HepG2 (cell line): Measurements from ENCODE around the gene MTCH1. TPM values are rescaled to one million over a fixed set of nuclear protein-coding genes. Genes with fewer than 3 reads are reported as not detected.

Experiments used
- ATAC-seq: fragments of 200-7000 bp; cut with Tn5 transposase; 3 replicates; pipeline ENCODE4 v1.9.1; 2020; ENCODE audit warnings: mild to moderate bottlenecking, moderate library complexity
- BruUV-seq: library from RNA; stranded (reverse); fragments of 400-500 nt; replicated peaks from 2 replicates; lab custom pipeline; 2021; lab: Mats Ljungman, UMichigan
- CTCF ChIA-PET: fragments of 300-600 bp; formaldehyde crosslinking; extraction: SDS; loops from one replicate; lab custom pipeline; 2021; ENCODE audit warnings: low total read pairs, inconsistent platforms, low intra/inter-chr PET ratio; lab: Yijun Ruan, JAX
- POLR2A ChIA-PET: fragments of 350-600 bp; sonication (Branson Sonifier 250); formaldehyde crosslinking; loops from one replicate; lab custom pipeline; 2020; ENCODE audit warnings: antibody characterized with exemption, inconsistent platforms; lab: Yijun Ruan, JAX
- DNase-seq: peaks from one replicate; pipeline ENCODE4 v3.0.0-alpha.2; 2015; ENCODE audit warnings: low spot score
- FAIRE-seq: peaks from 3 replicates; lab custom pipeline; 2011; peaks lifted over from hg19 to GRCh38; lab: Jason Lieb, UNC
- H2AFZ ChIP-seq: one replicate; pipeline ENCODE4 v1.6.1; 2011; ENCODE audit warnings: low read length, inconsistent platforms
- H3K27ac ChIP-seq: fragments of 300-600 bp; 3 replicates; pipeline ENCODE4 v1.8.0; 2011; ENCODE audit warnings: mixed run types, mild to moderate bottlenecking, mixed read lengths, low read length, inconsistent platforms; ENCODE audit not compliant: insufficient read depth; ENCODE audit errors: extremely low read length
- H3K27me3 ChIP-seq, 2 experiments: fragments of 200-600 bp in 1 of 2; 2 replicates in 1 of 2; 3 replicates in 1 of 2; pipeline versions ENCODE4 v1.6.0 to v1.8.0; 2011; ENCODE audit warnings: low read length in 2 of 2, mild to moderate bottlenecking in 2 of 2, moderate library complexity in 2 of 2, inconsistent platforms in 1 of 2; ENCODE audit not compliant: insufficient read depth in 2 of 2, control insufficient read depth in 1 of 2
- H3K36me3 ChIP-seq, 2 experiments: fragments of 200-600 bp in 1 of 2; replicated peaks in 1 of 2; 2 replicates in 1 of 2; 3 replicates in 1 of 2; pipeline versions ENCODE4 v1.5.1 to v1.8.0; 2011; ENCODE audit warnings: low read length in 2 of 2, inconsistent platforms in 1 of 2; ENCODE audit not compliant: insufficient read depth in 2 of 2, control insufficient read depth in 1 of 2
- H3K4me1 ChIP-seq: 2 replicates; pipeline ENCODE4 v1.5.1; 2012; ENCODE audit warnings: low read length, inconsistent platforms; ENCODE audit not compliant: insufficient read depth
- H3K4me2 ChIP-seq: 2 replicates; pipeline ENCODE4 v1.6.0; 2011; ENCODE audit warnings: low read depth, low read length, inconsistent platforms
- H3K4me3 ChIP-seq, 3 experiments: fragments of 200-600 bp in 1 of 3; sonication (generic), shearing (Covaris generic) in 1 of 3; replicated peaks in 1 of 3; 2 replicates each; pipeline ENCODE4 v1.5.1; 2011 to 2016; ENCODE audit warnings: low read length in 3 of 3, inconsistent platforms in 2 of 3, low read depth in 2 of 3, mild to moderate bottlenecking in 2 of 3, control low read depth in 1 of 3, mixed read lengths in 1 of 3; ENCODE audit not compliant: insufficient read depth in 1 of 3
- H3K79me2 ChIP-seq: one replicate; pipeline ENCODE4 v1.6.1; 2011; ENCODE audit warnings: low read length, inconsistent platforms; ENCODE audit not compliant: insufficient read depth
- H3K9ac ChIP-seq: 2 replicates; pipeline ENCODE4 v1.6.0; 2011; ENCODE audit warnings: mild to moderate bottlenecking, low read depth, low read length, inconsistent platforms; ENCODE audit not compliant: insufficient read depth
- H3K9me3 ChIP-seq: 2 replicates; pipeline ENCODE4 v1.5.1; 2012; ENCODE audit warnings: mild to moderate bottlenecking, low read length
- H4K20me1 ChIP-seq: 2 replicates; pipeline ENCODE4 v1.6.0; 2011; ENCODE audit warnings: inconsistent platforms, mild to moderate bottlenecking, low read length, moderate library complexity; ENCODE audit not compliant: insufficient read depth
- ARNTL ChIP-seq: sonication (generic); formaldehyde crosslinking; IDR thresholded peaks from 2 replicates; pipeline ENCODE4 v1.4.0; 2020; ENCODE audit warnings: mild to moderate bottlenecking, missing genetic modification reagents
- GMEB2 ChIP-seq: IDR thresholded peaks from 2 replicates; pipeline ENCODE4 v1.6.1; 2016; ENCODE audit warnings: missing biosample characterization, missing genetic modification reagents, low read depth
- HES4 ChIP-seq: sonication (generic); formaldehyde crosslinking; IDR thresholded peaks from 2 replicates; pipeline ENCODE4 v1.9.0; 2021; ENCODE audit warnings: mild to moderate bottlenecking, missing genetic modification reagents, borderline replicate concordance
- KLF13 ChIP-seq: sonication (generic); formaldehyde crosslinking; IDR thresholded peaks from 2 replicates; pipeline ENCODE4 v1.4.0; 2020; ENCODE audit warnings: mild to moderate bottlenecking, missing genetic modification reagents
- TRIM24 ChIP-seq: sonication (generic); formaldehyde crosslinking; IDR thresholded peaks from 2 replicates; pipeline ENCODE4 v1.8.0; 2022; ENCODE audit warnings: mild to moderate bottlenecking, missing genetic modification reagents
- UBTF ChIP-seq: sonication (generic); formaldehyde crosslinking; IDR thresholded peaks from 2 replicates; pipeline ENCODE4 v1.4.0; 2020; ENCODE audit warnings: mild to moderate bottlenecking, missing genetic modification reagents
- ZHX2 ChIP-seq, 2 experiments: sonication (generic) in 1 of 2; formaldehyde crosslinking in 1 of 2; IDR thresholded peaks; 2 replicates each; pipeline versions ENCODE4 v1.6.1 to v1.9.0; 2014 to 2022; ENCODE audit warnings: antibody characterized with exemption in 1 of 2, borderline replicate concordance in 1 of 2, inconsistent platforms in 1 of 2, low read depth in 1 of 2, missing genetic modification reagents in 1 of 2
- ZNF3 ChIP-seq: IDR thresholded peaks from 2 replicates; pipeline ENCODE4 v1.7.0; 2017; ENCODE audit warnings: inconsistent platforms
- WGBS: methylation state at CpG from one replicate; pipeline ENCODE4 v1.1.6; 2017; ENCODE audit warnings: low lambda C conversion rate; 5-methylcytosine and 5-hydroxymethylcytosine counted together
- in situ Hi-C: cut with HindIII; loops from 2 replicates; pipeline ENCODE4 v1.10.0; 2017; ENCODE audit warnings: low pct_unique_long_range_greater_than_20kb; ENCODE audit not compliant: extremely low pct_ligation_motif_present
- intact Hi-C: fragments of 100-400 bp; cut with micrococcal nuclease; formaldehyde crosslinking; loops from one replicate; pipeline ENCODE4 v1.10.0; 2022; ENCODE audit not compliant: unreplicated experiment
- polyA plus RNA-seq, 8 experiments: library from polyadenylated mRNA; depleted of rRNA in 3 of 8; stranded (reverse) in 7 of 8; unstranded in 1 of 8; fragments of >200 nt; fragmentation: Illumina TruSeq in 4 of 8; extraction: Trizol in 4 of 8; gene quantifications; 2 replicates each; pipeline versions ENCODE4 v1.2.1 to v1.2.3, GENCODE V29; 2011 to 2016; ENCODE audit warnings: low read depth in 4 of 8, missing spikeins in 1 of 8, mixed read lengths in 1 of 8; ENCODE audit not compliant: insufficient read depth in 1 of 8
- total RNA-seq, 5 experiments: library from RNA; depleted of rRNA; stranded (reverse); fragments of >200 nt; fragmentation: Illumina TruSeq; extraction: Trizol; gene quantifications; 2 replicates each; pipeline ENCODE4 v1.2.3, GENCODE V29; 2016; ENCODE audit warnings: low read depth in 1 of 5

MTCH1 gene
- total and polyA plus RNA-seq, 2 of the 13 experiments (the other 11 are each of a cell fraction or from before 2014, with no cell fraction given): 86.2 to 144 TPM

- TF ChIP-seq ZHX2 (IDR thresholded peaks at IDR 0.05; ENCODE audit: low read depth): no peak
- TF ChIP-seq ZHX2 (CRISPR knock-in tag; IDR thresholded peaks at IDR 0.05; ENCODE audit: borderline replicate concordance): no peak
- TF ChIP-seq, all 625 proteins: peak for 2
Measured at GRCh38 chr6:36961441-36962435, 24.3 kb downstream of the MTCH1 start (continued).

GRCh38 chr6:36959555-36960250, 26.3 kb downstream of the MTCH1 start:
- BruUV-seq: no TSS peak
- Histone ChIP-seq H4K20me1 (no peaks in the 10 kb centered on the region), H3K27ac (no peak overlapping the region), H3K9me3 (no peaks in the 10 kb centered on the region), H3K9ac (no peak overlapping the region), H3K4me3 (no peak overlapping the region), H3K36me3 (no peaks in the 10 kb centered on the region), H3K79me2 (no peaks in the 10 kb centered on the region), H3K4me1 (peaks cover 8% of the 10 kb centered on the region; the same call in 1 of the 2 replicates), H2AFZ (no peak overlapping the region), H3K4me2 (no peak overlapping the region), H3K27me3 (peaks cover 12 to 47% of the 10 kb centered on the region in 2 experiments; a peak in 3 of 5 replicates)
- intact Hi-C loops (no loop called here), in situ Hi-C loops (no loop called here)
- no peak for DNase-seq
- no peak for ATAC-seq
- ChIA-PET CTCF (no interaction called here), POLR2A (no interaction called here)
- WGBS: 73% methylated on average over 17 of the region's 17 CpGs
- no peak for FAIRE-seq
- TF ChIP-seq UBTF (CRISPR knock-in tag) (no peak), GMEB2 (no peak), HES4 (CRISPR knock-in tag) (no peak), KLF13 (CRISPR knock-in tag) (no peak), TRIM24 (no peak), ZNF3 (no peak), ARNTL (CRISPR knock-in tag) (no peak)
